ENCODE data around the gene DHRS2. TPM values are rescaled to one million over a fixed set of nuclear protein-coding genes. Genes with fewer than 3 reads are reported as not detected.

DHRS2 gene
- total and polyA plus RNA-seq, 2 of the 13 experiments (the other 11 are each of a cell fraction or from before 2014, with no cell fraction given), result 1,621 to 3,021 TPM

DNA sequence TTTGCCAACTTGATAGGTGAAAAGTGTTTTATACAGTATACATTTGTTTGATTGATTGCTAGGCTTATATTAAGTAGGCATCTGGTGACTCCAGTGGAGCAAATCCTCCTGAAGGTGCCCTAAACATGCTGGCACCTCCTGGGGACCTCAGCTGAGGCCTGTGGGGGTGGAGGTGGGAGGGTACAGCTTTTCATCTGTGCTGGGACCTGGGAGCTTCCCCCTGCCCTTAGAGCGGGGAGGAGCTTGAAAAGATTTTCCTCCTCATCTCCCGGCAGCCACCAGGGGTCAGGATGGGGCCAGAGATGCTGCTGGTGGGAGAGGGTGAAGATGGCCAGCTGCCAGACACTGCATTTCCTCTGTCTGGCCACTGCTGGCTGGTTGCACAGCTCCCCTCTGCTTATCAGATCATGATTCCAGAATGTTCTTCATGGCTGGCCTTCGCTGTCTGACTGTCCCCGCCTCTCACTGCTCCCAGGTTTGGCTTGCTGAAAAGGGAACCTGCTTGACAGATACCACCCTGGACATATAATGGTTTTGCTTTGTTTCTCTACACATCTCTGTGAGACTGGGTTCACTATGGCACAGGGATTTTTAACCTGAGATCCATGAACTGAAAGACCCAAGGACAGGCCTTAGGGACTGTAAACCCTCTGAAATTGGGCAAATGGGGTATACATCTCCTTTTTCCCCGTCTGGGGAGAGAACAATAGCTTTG is 47.1 kb upstream of the DHRS2 start (continued):
- TF ChIP-seq ZNF749 (CRISPR knock-in tag; IDR thresholded peaks at IDR 0.05; ENCODE audit: borderline replicate concordance) (peak; percentile 94; the same call in 1 of the 2 replicates), ATM (IDR thresholded peaks at IDR 0.05; ENCODE audit: borderline replicate concordance) (no peak), ZNF367 (CRISPR knock-in tag; IDR thresholded peaks at IDR 0.05; ENCODE audit: borderline replicate concordance) (no peak), ZNF549 (CRISPR knock-in tag; IDR thresholded peaks at IDR 0.05) (no peak), ZBTB26 (CRISPR knock-in tag; IDR thresholded peaks at IDR 0.05; ENCODE audit: borderline replicate concordance) (peak; percentile 87; the same call in 1 of the 2 replicates), ZNF264 (CRISPR knock-in tag; IDR thresholded peaks at IDR 0.05) (peak; percentile 87), ZNF567 (CRISPR knock-in tag; IDR thresholded peaks at IDR 0.05; ENCODE audit: borderline replicate concordance) (peak; percentile 90; the same call in 1 of the 2 replicates), DR1 (CRISPR knock-in tag; IDR thresholded peaks at IDR 0.05) (no peak), KAT7 (CRISPR knock-in tag; IDR thresholded peaks at IDR 0.05; ENCODE audit: borderline replicate concordance) (peak; percentile 98; the same call in 1 of the 2 replicates), ZNF12 (CRISPR knock-in tag; IDR thresholded peaks at IDR 0.05) (peak; percentile 90)
- TF ChIP-seq, protein P1, sequence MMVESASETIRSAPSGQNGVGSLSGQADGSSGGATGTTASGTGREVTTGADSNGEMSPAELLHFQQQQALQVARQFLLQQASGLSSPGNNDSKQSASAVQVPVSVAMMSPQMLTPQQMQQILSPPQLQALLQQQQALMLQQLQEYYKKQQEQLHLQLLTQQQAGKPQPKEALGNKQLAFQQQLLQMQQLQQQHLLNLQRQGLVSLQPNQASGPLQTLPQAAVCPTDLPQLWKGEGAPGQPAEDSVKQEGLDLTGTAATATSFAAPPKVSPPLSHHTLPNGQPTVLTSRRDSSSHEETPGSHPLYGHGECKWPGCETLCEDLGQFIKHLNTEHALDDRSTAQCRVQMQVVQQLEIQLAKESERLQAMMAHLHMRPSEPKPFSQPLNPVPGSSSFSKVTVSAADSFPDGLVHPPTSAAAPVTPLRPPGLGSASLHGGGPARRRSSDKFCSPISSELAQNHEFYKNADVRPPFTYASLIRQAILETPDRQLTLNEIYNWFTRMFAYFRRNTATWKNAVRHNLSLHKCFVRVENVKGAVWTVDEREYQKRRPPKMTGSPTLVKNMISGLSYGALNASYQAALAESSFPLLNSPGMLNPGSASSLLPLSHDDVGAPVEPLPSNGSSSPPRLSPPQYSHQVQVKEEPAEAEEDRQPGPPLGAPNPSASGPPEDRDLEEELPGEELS (CRISPR knock-in tag; IDR thresholded peaks at IDR 0.05), result peak; percentile 89; the same call in 1 of the 2 replicates
- TF ChIP-seq, protein P2, sequence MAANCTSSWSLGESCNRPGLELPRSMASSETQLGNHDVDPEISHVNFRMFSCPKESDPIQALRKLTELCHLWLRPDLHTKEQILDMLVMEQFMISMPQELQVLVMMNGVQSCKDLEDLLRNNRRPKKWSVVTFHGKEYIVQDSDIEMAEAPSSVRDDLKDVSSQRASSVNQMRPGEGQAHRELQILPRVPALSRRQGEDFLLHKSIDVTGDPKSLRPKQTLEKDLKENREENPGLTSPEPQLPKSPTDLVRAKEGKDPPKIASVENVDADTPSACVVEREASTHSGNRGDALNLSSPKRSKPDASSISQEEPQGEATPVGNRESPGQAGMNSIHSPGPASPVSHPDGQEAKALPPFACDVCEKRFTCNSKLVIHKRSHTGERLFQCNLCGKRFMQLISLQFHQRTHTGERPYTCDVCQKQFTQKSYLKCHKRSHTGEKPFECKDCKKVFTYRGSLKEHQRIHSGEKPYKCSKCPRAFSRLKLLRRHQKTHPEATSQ (CRISPR knock-in tag; IDR thresholded peaks at IDR 0.05; ENCODE audit: borderline replicate concordance), result peak; percentile 96
- TF ChIP-seq, protein P3, sequence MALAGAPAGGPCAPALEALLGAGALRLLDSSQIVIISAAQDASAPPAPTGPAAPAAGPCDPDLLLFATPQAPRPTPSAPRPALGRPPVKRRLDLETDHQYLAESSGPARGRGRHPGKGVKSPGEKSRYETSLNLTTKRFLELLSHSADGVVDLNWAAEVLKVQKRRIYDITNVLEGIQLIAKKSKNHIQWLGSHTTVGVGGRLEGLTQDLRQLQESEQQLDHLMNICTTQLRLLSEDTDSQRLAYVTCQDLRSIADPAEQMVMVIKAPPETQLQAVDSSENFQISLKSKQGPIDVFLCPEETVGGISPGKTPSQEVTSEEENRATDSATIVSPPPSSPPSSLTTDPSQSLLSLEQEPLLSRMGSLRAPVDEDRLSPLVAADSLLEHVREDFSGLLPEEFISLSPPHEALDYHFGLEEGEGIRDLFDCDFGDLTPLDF (CRISPR knock-in tag; IDR thresholded peaks at IDR 0.05), result no peak
- TF ChIP-seq, protein P4, sequence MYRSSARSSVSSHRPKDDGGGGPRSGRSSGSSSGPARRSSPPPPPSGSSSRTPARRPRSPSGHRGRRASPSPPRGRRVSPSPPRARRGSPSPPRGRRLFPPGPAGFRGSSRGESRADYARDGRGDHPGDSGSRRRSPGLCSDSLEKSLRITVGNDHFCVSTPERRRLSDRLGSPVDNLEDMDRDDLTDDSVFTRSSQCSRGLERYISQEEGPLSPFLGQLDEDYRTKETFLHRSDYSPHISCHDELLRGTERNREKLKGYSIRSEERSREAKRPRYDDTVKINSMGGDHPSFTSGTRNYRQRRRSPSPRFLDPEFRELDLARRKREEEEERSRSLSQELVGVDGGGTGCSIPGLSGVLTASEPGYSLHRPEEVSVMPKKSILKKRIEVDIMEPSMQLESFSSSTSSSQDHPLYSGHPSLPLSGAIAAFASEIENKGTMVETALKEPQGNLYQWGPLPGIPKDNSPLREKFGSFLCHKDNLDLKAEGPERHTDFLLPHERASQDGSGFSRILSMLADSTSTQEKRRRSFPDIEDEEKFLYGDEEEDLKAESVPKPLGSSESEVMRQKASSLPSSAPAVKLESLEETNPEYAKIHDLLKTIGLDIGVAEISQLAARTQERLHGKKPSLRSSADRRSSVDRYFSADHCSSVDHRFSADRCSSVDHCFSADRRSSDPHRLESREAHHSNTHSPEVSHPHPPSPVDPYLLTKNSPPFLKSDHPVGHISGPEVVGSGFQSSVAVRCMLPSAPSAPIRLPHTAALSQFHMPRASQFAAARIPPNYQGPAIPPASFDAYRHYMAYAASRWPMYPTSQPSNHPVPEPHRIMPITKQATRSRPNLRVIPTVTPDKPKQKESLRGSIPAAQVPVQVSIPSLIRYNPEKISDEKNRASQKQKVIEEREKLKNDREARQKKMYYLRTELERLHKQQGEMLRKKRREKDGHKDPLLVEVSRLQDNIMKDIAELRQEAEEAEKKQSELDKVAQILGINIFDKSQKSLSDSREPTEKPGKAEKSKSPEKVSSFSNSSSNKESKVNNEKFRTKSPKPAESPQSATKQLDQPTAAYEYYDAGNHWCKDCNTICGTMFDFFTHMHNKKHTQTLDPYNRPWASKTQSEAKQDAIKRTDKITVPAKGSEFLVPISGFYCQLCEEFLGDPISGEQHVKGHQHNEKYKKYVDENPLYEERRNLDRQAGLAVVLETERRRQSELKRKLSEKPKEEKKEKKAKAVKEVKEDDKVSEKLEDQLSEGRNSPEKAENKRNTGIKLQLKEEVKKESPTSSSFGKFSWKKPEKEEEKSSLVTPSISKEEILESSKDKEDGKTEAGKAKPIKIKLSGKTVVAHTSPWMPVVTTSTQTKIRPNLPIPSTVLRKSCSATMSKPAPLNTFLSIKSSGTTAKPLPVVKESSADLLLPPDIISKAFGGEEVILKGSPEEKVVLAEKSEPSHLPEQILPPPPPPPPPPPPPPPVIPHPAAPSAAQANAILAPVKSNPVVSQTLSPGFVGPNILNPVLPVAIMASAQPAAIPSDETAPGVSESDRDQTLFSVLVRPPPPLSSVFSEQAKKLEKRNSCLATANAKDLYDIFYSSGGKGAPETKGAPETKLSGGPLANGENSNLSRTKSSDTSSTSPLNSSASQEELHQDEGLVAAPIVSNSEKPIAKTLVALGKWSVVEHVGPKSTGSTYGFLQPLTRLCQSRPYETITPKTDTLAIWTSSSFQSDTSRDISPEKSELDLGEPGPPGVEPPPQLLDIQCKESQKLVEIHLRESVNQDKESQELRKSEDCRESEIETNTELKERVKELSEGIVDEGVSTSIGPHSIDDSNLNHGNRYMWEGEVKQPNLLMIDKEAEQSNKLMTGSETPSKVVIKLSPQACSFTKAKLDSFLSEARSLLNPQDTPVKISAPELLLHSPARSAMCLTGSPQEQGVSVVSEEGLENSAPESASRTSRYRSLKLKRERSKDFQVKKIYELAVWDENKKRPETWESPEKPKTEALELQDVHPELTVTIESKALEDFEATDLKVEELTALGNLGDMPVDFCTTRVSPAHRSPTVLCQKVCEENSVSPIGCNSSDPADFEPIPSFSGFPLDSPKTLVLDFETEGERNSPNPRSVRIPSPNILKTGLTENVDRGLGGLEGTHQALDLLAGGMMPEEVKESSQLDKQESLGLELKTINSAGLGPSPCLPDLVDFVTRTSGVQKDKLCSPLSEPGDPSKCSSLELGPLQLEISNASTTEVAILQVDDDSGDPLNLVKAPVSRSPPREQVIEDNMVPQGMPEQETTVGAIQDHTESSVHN (CRISPR knock-in tag; IDR thresholded peaks at IDR 0.05), result peak; percentile 99

Data from HepG2 (cell line).